Esophagus squamous epithelium (tissue), 4 donors: Measurements from ENCODE around the gene KDM7A.

Experiments
- POLR2A ChIP-seq, 4 donors: fragments of 450-650 bp; IDR thresholded peaks; one replicate each; pipeline ENCODE4 v1.6.1; 2017; ENCODE audit warnings: antibody characterized with exemption in 4 of 4, mild to moderate bottlenecking in 4 of 4, moderate library complexity in 3 of 4
- TF ChIP-seq, protein P1 (sequence below), 6 experiments: fragments of 450-650 bp in 4 of 6; fragments of 200-600 bp in 2 of 6; sonication (generic) in 2 of 6; IDR thresholded peaks; one replicate each; pipeline ENCODE4 v1.5.1; 2016 to 2019; ENCODE audit warnings: antibody characterized with exemption in 6 of 6, mild to moderate bottlenecking in 4 of 6, moderate library complexity in 4 of 6

DNA sequence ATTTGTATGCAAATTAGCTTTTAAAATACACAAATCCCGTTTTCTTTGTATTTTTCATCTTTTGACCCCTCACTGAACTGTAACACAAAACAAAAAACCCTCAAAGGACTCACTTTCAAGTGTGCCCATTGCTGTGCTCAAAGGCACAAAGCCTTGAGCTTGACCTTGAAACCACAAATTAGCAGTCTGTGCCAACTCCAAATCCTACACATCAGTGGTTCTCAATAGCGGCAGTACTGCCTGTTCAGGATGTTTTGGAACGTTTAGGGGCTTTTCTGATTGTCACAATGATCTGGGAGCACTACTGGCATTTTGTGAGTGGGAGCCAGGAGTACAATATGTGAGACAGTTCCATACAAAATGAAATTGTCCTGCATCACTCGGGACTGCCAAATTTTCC, 55.5 kb downstream of the KDM7A start:
- TF ChIP-seq, protein P1, sequence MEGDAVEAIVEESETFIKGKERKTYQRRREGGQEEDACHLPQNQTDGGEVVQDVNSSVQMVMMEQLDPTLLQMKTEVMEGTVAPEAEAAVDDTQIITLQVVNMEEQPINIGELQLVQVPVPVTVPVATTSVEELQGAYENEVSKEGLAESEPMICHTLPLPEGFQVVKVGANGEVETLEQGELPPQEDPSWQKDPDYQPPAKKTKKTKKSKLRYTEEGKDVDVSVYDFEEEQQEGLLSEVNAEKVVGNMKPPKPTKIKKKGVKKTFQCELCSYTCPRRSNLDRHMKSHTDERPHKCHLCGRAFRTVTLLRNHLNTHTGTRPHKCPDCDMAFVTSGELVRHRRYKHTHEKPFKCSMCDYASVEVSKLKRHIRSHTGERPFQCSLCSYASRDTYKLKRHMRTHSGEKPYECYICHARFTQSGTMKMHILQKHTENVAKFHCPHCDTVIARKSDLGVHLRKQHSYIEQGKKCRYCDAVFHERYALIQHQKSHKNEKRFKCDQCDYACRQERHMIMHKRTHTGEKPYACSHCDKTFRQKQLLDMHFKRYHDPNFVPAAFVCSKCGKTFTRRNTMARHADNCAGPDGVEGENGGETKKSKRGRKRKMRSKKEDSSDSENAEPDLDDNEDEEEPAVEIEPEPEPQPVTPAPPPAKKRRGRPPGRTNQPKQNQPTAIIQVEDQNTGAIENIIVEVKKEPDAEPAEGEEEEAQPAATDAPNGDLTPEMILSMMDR (IDR thresholded peaks at IDR 0.05): no peak
- TF ChIP-seq POLR2A (IDR thresholded peaks at IDR 0.05): no peak
